ENCODE data around the gene ACP3.

Gene ACP3

GRCh38 chr3:132311316-132311715, 5.9 kb upstream of the ACP3 start:
- Histone ChIP-seq H3K36me3 (replicated peaks) (no peaks in the 10 kb centered on the region), H3K27me3 (replicated peaks) (no peaks in the 10 kb centered on the region), H3K27ac (no peak overlapping the region), H3K4me3 (ENCODE audit: low read depth, low read length) (no peak overlapping the region)
- TF ChIP-seq CTCF (IDR thresholded peaks at IDR 0.05; ENCODE audit: low read depth, low read length, missing control alignments) = no peak
- in situ Hi-C loops (cut with HindIII; ENCODE audit: low pct_ligation_motif_present, low sequenced_read_pairs) = no loop called here
- DNase-seq = no peak

GRCh38 chr3:132311841-132312240, 5.4 kb upstream of the ACP3 start:
- no peak for TF ChIP-seq CTCF (IDR thresholded peaks at IDR 0.05; ENCODE audit: low read depth, low read length, missing control alignments)
- Histone ChIP-seq H3K27me3 (replicated peaks) (no peaks in the 10 kb centered on the region), H3K4me3 (ENCODE audit: low read depth, low read length) (no peak overlapping the region), H3K36me3 (replicated peaks) (no peaks in the 10 kb centered on the region), H3K27ac (no peak overlapping the region)
- in situ Hi-C loops (cut with HindIII; ENCODE audit: low pct_ligation_motif_present, low sequenced_read_pairs) = no loop called here
- DNase-seq = no peak

- no peak for TF ChIP-seq CTCF (IDR thresholded peaks at IDR 0.05; ENCODE audit: low read depth, low read length, missing control alignments)
These were observed 1.4 kb upstream of the ACP3 start for GRCh38 chr3:132315851-132316250.

GRCh38 chr3:132318451-132318850, 1.2 kb downstream of the ACP3 start:
- DNase-seq = no peak
- Histone ChIP-seq H3K27ac (no peak overlapping the region), H3K4me3 (ENCODE audit: low read depth, low read length) (no peak overlapping the region), H3K27me3 (replicated peaks) (no peaks in the 10 kb centered on the region), H3K36me3 (replicated peaks) (no peaks in the 10 kb centered on the region)
- TF ChIP-seq CTCF (IDR thresholded peaks at IDR 0.05; ENCODE audit: low read depth, low read length, missing control alignments) = no peak
- in situ Hi-C loops (cut with HindIII; ENCODE audit: low pct_ligation_motif_present, low sequenced_read_pairs) = no loop called here

More at GRCh38 chr3:132315851-132316250, 1.4 kb upstream of the ACP3 start:
- DNase-seq = no peak
- Histone ChIP-seq H3K4me3 (ENCODE audit: low read depth, low read length) (no peak overlapping the region), H3K27me3 (replicated peaks) (no peaks in the 10 kb centered on the region), H3K27ac (no peak overlapping the region), H3K36me3 (replicated peaks) (no peaks in the 10 kb centered on the region)
- in situ Hi-C loops (cut with HindIII; ENCODE audit: low pct_ligation_motif_present, low sequenced_read_pairs) = no loop called here

- DNase-seq = no peak
- no peak for TF ChIP-seq CTCF (IDR thresholded peaks at IDR 0.05; ENCODE audit: low read depth, low read length, missing control alignments)
- Histone ChIP-seq H3K27ac (no peak overlapping the region), H3K4me3 (ENCODE audit: low read depth, low read length) (no peak overlapping the region), H3K27me3 (replicated peaks) (no peaks in the 10 kb centered on the region), H3K36me3 (replicated peaks) (no peaks in the 10 kb centered on the region)
- in situ Hi-C loops (cut with HindIII; ENCODE audit: low pct_ligation_motif_present, low sequenced_read_pairs) = no loop called here
These were observed 4.1 kb downstream of the ACP3 start for GRCh38 chr3:132321304-132321703.

- in situ Hi-C loops (cut with HindIII; ENCODE audit: low pct_ligation_motif_present, low sequenced_read_pairs) = no loop called here
These were observed 7.9 kb downstream of the ACP3 start for GRCh38 chr3:132325103-132325606.

More at GRCh38 chr3:132325103-132325606, 7.9 kb downstream of the ACP3 start:
- Histone ChIP-seq H3K27ac (no peak overlapping the region), H3K4me3 (ENCODE audit: low read depth, low read length) (no peak overlapping the region), H3K36me3 (replicated peaks) (no peaks in the 10 kb centered on the region), H3K27me3 (replicated peaks) (no peaks in the 10 kb centered on the region)
- no peak for TF ChIP-seq CTCF (IDR thresholded peaks at IDR 0.05; ENCODE audit: low read depth, low read length, missing control alignments)
- no peak for DNase-seq

All from brain microvascular endothelial cell (primary cell).